HCT116 (cell line): ENCODE measurements around the gene MAL.
A peak's percentile ranks its signal among the peaks of the same experiment; 100 is the strongest.

Experiments
- CBX3 ChIP-seq: IDR thresholded peaks from 2 replicates; pipeline ENCODE4 v1.6.1; 2012; ENCODE audit warnings: low read depth
- CEBPB ChIP-seq: IDR thresholded peaks from 2 replicates; pipeline ENCODE4 v1.6.1; 2012; ENCODE audit warnings: low read depth
- EZH2 ChIP-seq: fragments of 200-600 bp; sonication (generic); IDR thresholded peaks from 2 replicates; pipeline ENCODE4 v1.6.1; 2017; ENCODE audit warnings: antibody characterized with exemption, mixed run types
- EZH2phosphoT487 ChIP-seq: fragments of 200-600 bp; IDR thresholded peaks from 2 replicates; pipeline ENCODE4 v1.6.1; 2018; ENCODE audit warnings: antibody characterized with exemption, borderline replicate concordance
- JUND ChIP-seq: IDR thresholded peaks from 2 replicates; pipeline ENCODE4 v1.6.1; 2012
- POLR2A ChIP-seq: IDR thresholded peaks from 2 replicates; pipeline ENCODE4 v1.7.0; 2011; ENCODE audit warnings: borderline replicate concordance; ENCODE audit not compliant: insufficient read depth, insufficient read length; ENCODE audit errors: extremely low read depth
- POLR2AphosphoS5 ChIP-seq: IDR thresholded peaks from 2 replicates; pipeline ENCODE4 v1.6.1; 2011; ENCODE audit warnings: mild to moderate bottlenecking, low read depth, low read length, moderate library complexity
- RAD21 ChIP-seq: IDR thresholded peaks from 2 replicates; pipeline ENCODE4 v1.6.1; 2012; ENCODE audit warnings: low read depth, mild to moderate bottlenecking
- SP1 ChIP-seq: IDR thresholded peaks from 2 replicates; pipeline ENCODE4 v1.6.1; 2012; ENCODE audit warnings: low read depth
- SRF ChIP-seq: IDR thresholded peaks from 2 replicates; pipeline ENCODE4 v1.6.1; 2012; ENCODE audit warnings: low read depth
- ZFX ChIP-seq: fragments of 450-650 bp; IDR thresholded peaks from 2 replicates; pipeline ENCODE4 v1.6.1; 2017
- TF ChIP-seq, protein P1 (sequence below), 3 experiments: fragments of 200-600 bp in 1 of 3; sonication (generic) in 1 of 3; IDR thresholded peaks in 2 of 3; conservative IDR thresholded peaks in 1 of 3; 2 replicates each; pipeline ENCODE4 v1.5.1; 2012 to 2017; ENCODE audit warnings: low read depth in 2 of 3, low read length in 2 of 3, antibody characterized with exemption in 1 of 3, borderline replicate concordance in 1 of 3, control low read depth in 1 of 3, mild to moderate bottlenecking in 1 of 3, mixed read lengths in 1 of 3, mixed run types in 1 of 3, moderate library complexity in 1 of 3; ENCODE audit not compliant: insufficient read depth in 1 of 3
- TF ChIP-seq, protein P2 (sequence below): IDR thresholded peaks from 2 replicates; pipeline ENCODE4 v1.6.1; 2012
- TF ChIP-seq, protein P3 (sequence below): IDR thresholded peaks from 2 replicates; pipeline ENCODE4 v1.6.1; 2011; ENCODE audit warnings: mild to moderate bottlenecking, low read length, moderate library complexity; ENCODE audit not compliant: insufficient replicate concordance; ENCODE audit errors: extremely low read depth

DNA sequence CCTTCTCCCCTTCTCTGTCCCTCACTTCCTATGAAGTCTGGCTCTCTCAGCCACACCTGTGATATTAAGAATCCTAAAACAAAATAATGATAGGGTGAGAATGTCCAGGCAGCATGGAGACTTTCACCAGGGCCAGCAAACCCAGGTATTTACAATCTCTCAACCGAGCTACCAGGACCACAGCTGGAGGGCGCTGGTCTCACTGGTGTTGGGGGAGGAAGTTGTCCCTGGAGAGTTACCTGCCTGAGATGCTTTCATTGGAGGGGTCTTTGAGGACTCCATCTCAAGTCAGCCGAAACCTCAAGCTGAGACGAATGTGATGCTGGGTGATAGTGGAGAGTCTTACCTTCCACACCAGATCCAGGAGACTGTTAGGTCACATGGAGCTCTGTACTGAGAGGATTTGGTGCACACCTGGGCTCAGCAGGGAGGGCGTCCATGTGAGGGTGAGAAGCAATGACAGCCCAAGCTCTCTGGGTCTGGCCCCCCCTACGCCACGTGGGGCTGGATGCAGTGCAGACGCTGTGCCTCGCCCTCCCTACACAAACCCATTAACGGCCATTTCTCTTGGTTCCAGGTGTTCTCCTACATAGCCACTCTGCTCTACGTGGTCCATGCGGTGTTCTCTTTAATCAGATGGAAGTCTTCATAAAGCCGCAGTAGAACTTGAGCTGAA lies 27.4 kb downstream of the MAL start:
- TF ChIP-seq SRF, result no peak
- no peak for TF ChIP-seq POLR2A
- TF ChIP-seq, protein P1, sequence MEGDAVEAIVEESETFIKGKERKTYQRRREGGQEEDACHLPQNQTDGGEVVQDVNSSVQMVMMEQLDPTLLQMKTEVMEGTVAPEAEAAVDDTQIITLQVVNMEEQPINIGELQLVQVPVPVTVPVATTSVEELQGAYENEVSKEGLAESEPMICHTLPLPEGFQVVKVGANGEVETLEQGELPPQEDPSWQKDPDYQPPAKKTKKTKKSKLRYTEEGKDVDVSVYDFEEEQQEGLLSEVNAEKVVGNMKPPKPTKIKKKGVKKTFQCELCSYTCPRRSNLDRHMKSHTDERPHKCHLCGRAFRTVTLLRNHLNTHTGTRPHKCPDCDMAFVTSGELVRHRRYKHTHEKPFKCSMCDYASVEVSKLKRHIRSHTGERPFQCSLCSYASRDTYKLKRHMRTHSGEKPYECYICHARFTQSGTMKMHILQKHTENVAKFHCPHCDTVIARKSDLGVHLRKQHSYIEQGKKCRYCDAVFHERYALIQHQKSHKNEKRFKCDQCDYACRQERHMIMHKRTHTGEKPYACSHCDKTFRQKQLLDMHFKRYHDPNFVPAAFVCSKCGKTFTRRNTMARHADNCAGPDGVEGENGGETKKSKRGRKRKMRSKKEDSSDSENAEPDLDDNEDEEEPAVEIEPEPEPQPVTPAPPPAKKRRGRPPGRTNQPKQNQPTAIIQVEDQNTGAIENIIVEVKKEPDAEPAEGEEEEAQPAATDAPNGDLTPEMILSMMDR (IDR thresholded peaks at IDR 0.05 in 2 of 3, conservative IDR thresholded peaks at IDR 0.05 in 1 of 3; ENCODE audit: borderline replicate concordance in 1 of 3, insufficient read depth in 1 of 3, low read depth in 2 of 3, low read length in 2 of 3), result 0 out of 6 replicates have a peak, but pooled peaks of 1 of the 3 experiments have one; percentile 17
- TF ChIP-seq RAD21, result no peak
- TF ChIP-seq EZH2, result no peak
- no peak for TF ChIP-seq SP1
- no peak for TF ChIP-seq ZFX
- no peak for TF ChIP-seq EZH2phosphoT487
- TF ChIP-seq POLR2AphosphoS5, result no peak
- TF ChIP-seq CEBPB, result no peak
- TF ChIP-seq JUND, result no peak
- TF ChIP-seq, protein P2, sequence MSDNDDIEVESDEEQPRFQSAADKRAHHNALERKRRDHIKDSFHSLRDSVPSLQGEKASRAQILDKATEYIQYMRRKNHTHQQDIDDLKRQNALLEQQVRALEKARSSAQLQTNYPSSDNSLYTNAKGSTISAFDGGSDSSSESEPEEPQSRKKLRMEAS, result no peak
- TF ChIP-seq, protein P3, sequence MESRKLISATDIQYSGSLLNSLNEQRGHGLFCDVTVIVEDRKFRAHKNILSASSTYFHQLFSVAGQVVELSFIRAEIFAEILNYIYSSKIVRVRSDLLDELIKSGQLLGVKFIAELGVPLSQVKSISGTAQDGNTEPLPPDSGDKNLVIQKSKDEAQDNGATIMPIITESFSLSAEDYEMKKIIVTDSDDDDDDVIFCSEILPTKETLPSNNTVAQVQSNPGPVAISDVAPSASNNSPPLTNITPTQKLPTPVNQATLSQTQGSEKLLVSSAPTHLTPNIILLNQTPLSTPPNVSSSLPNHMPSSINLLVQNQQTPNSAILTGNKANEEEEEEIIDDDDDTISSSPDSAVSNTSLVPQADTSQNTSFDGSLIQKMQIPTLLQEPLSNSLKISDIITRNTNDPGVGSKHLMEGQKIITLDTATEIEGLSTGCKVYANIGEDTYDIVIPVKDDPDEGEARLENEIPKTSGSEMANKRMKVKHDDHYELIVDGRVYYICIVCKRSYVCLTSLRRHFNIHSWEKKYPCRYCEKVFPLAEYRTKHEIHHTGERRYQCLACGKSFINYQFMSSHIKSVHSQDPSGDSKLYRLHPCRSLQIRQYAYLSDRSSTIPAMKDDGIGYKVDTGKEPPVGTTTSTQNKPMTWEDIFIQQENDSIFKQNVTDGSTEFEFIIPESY, result no peak
- TF ChIP-seq CBX3, result no peak
